Loucy (cell line): ENCODE results near the gene MTURN.

Experiments
- H2AFZ ChIP-seq: fragments of 200-600 bp; sonication (generic); 2 replicates; pipeline ENCODE4 v1.6.0; 2016; ENCODE audit warnings: antibody characterized with exemption, mild to moderate bottlenecking, low read length, moderate library complexity
- H3F3A ChIP-seq: fragments of 200-600 bp; 2 replicates; pipeline ENCODE4 v1.6.0; 2016; ENCODE audit warnings: antibody characterized with exemption, low read depth, mild to moderate bottlenecking
- H3K27me3 ChIP-seq: fragments of 200-600 bp; sonication (generic); 2 replicates; pipeline ENCODE4 v1.6.1; 2014; ENCODE audit warnings: low read length, mild to moderate bottlenecking; ENCODE audit not compliant: insufficient read depth, poor library complexity, severe bottlenecking
- H3K36me3 ChIP-seq: fragments of 200-600 bp; sonication (generic); 2 replicates; pipeline ENCODE4 v1.6.1; 2016; ENCODE audit warnings: low read length; ENCODE audit not compliant: insufficient read depth
- H3K4me1 ChIP-seq: fragments of 200-600 bp; sonication (generic); 2 replicates; pipeline ENCODE4 v1.5.1; 2014; ENCODE audit warnings: low read length, mild to moderate bottlenecking; ENCODE audit not compliant: insufficient read depth, poor library complexity, severe bottlenecking
- H3K4me2 ChIP-seq: fragments of 200-600 bp; sonication (generic); 2 replicates; pipeline ENCODE4 v1.6.0; 2014; ENCODE audit warnings: antibody characterized with exemption, low read length, low read depth, mild to moderate bottlenecking; ENCODE audit not compliant: poor library complexity, severe bottlenecking
- H3K4me3 ChIP-seq: fragments of 200-600 bp; sonication (generic); 2 replicates; pipeline ENCODE4 v1.5.1; 2014; ENCODE audit warnings: low read length, mild to moderate bottlenecking, mixed read lengths; ENCODE audit not compliant: poor library complexity, severe bottlenecking
- H3K79me2 ChIP-seq: fragments of 200-600 bp; sonication (generic); 2 replicates; pipeline ENCODE4 v1.6.1; 2014; ENCODE audit warnings: low read length; ENCODE audit not compliant: insufficient read depth
- H3K9ac ChIP-seq: fragments of 200-600 bp; sonication (generic); 2 replicates; pipeline ENCODE4 v1.6.0; 2014; ENCODE audit warnings: mild to moderate bottlenecking, low read depth, low read length, moderate library complexity; ENCODE audit not compliant: poor library complexity, severe bottlenecking
- H3K9me2 ChIP-seq: fragments of 200-600 bp; sonication (generic); replicated peaks from 2 replicates; pipeline ENCODE4 v1.6.1; 2016; ENCODE audit warnings: low read depth, low read length, mixed read lengths
- H3K9me3 ChIP-seq: fragments of 200-600 bp; sonication (generic); 2 replicates; pipeline ENCODE4 v1.6.1; 2014; ENCODE audit warnings: mild to moderate bottlenecking, antibody characterized with exemption, low read length, low read depth; ENCODE audit not compliant: insufficient read depth
- H4K20me1 ChIP-seq: fragments of 200-600 bp; sonication (generic); 2 replicates; pipeline ENCODE4 v1.6.0; 2014; ENCODE audit warnings: antibody characterized with exemption, low read length, mild to moderate bottlenecking; ENCODE audit not compliant: insufficient read depth, poor library complexity, severe bottlenecking
- CTCF ChIP-seq: fragments of 200-600 bp; sonication (generic); conservative IDR thresholded peaks from 2 replicates; pipeline ENCODE4 v1.5.1; 2014; ENCODE audit warnings: mild to moderate bottlenecking, antibody characterized with exemption, low read length
- EZH2phosphoT487 ChIP-seq: fragments of 200-600 bp; IDR thresholded peaks from 2 replicates; pipeline ENCODE4 v1.6.1; 2018; ENCODE audit warnings: antibody characterized with exemption, mild to moderate bottlenecking, moderate library complexity, borderline replicate concordance

MTURN gene

GRCh38 chr7:30202671-30203070 lies 67.9 kb downstream of the MTURN start:
- no peaks in the 10 kb centered on the region for H3K79me2 ChIP-seq
- H3K9ac ChIP-seq, result no peak overlapping the region
- no peak overlapping the region for H3K4me3 ChIP-seq
- no peaks in the 10 kb centered on the region for H3K27me3 ChIP-seq
- H3K4me2 ChIP-seq, result no peak overlapping the region
- peaks cover under 1% of the 10 kb centered on the region; the same call in 1 of the 2 replicates for H3K9me3 ChIP-seq
- TF ChIP-seq CTCF (no peak), EZH2phosphoT487 (no peak)
- no peaks in the 10 kb centered on the region for H3K36me3 ChIP-seq
- no peak overlapping the region for H2AFZ ChIP-seq
- no peaks in the 10 kb centered on the region for H3F3A ChIP-seq
- H4K20me1 ChIP-seq, result no peaks in the 10 kb centered on the region
- no peaks in the 10 kb centered on the region for H3K9me2 ChIP-seq
- no peaks in the 10 kb centered on the region for H3K4me1 ChIP-seq

- Histone ChIP-seq H4K20me1 (no peaks in the 10 kb centered on the region), H3K4me1 (peaks cover 4% of the 10 kb centered on the region), H3K4me2 (no peak overlapping the region), H3F3A (no peaks in the 10 kb centered on the region), H3K36me3 (no peaks in the 10 kb centered on the region), H2AFZ (0 out of 2 replicates have a peak overlapping the region, but pooled peaks have one; percentile 35), H3K79me2 (no peaks in the 10 kb centered on the region), H3K4me3 (no peak overlapping the region), H3K9me2 (no peaks in the 10 kb centered on the region), H3K9me3 (no peaks in the 10 kb centered on the region), H3K27me3 (no peaks in the 10 kb centered on the region), H3K9ac (no peak overlapping the region)
- TF ChIP-seq CTCF (no peak), EZH2phosphoT487 (no peak)
Measured at GRCh38 chr7:30206491-30206890, 71.7 kb downstream of the MTURN start.

GRCh38 chr7:30206942-30207341 lies 72.2 kb downstream of the MTURN start:
- Histone ChIP-seq H3K9me3 (no peaks in the 10 kb centered on the region), H3K4me2 (no peak overlapping the region)

More at GRCh38 chr7:30206942-30207341, 72.2 kb downstream of the MTURN start:
- H3K4me1 ChIP-seq, result peaks cover 4% of the 10 kb centered on the region
- no peak overlapping the region for H3K4me3 ChIP-seq
- 0 out of 2 replicates have a peak overlapping the region, but pooled peaks have one; percentile 35 for H2AFZ ChIP-seq
- TF ChIP-seq CTCF (no peak), EZH2phosphoT487 (no peak)
- no peaks in the 10 kb centered on the region for H3K9me2 ChIP-seq
- no peaks in the 10 kb centered on the region for H3F3A ChIP-seq
- no peaks in the 10 kb centered on the region for H3K79me2 ChIP-seq
- no peaks in the 10 kb centered on the region for H3K27me3 ChIP-seq
- H4K20me1 ChIP-seq, result no peaks in the 10 kb centered on the region
- H3K9ac ChIP-seq, result no peak overlapping the region
- H3K36me3 ChIP-seq, result no peaks in the 10 kb centered on the region
